ENCODE measurements around the gene PPM1H. TPM values are rescaled to one million over a fixed set of nuclear protein-coding genes. Genes with fewer than 3 reads are reported as not detected.

Gene PPM1H, protein sequence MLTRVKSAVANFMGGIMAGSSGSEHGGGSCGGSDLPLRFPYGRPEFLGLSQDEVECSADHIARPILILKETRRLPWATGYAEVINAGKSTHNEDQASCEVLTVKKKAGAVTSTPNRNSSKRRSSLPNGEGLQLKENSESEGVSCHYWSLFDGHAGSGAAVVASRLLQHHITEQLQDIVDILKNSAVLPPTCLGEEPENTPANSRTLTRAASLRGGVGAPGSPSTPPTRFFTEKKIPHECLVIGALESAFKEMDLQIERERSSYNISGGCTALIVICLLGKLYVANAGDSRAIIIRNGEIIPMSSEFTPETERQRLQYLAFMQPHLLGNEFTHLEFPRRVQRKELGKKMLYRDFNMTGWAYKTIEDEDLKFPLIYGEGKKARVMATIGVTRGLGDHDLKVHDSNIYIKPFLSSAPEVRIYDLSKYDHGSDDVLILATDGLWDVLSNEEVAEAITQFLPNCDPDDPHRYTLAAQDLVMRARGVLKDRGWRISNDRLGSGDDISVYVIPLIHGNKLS
- 1 to 10 TPM; 1.9 to 5.5 (median 3.4) TPM for total RNA-seq
- polyA plus RNA-seq = 1 to 10 TPM in 1 of 3 donors, under 1 TPM in 2; 0.81 to 1.8 (median 0.97) TPM
- long read RNA-seq, donor 1 = 0 reads
- long read RNA-seq, donor 2 = 0 reads
- long read RNA-seq, donor 3 = 0 reads
- long read RNA-seq, donor 4 = 0 reads
- long read RNA-seq, donor 5, full-length matches to known transcripts = 1 of 3 reads
- long read RNA-seq, donor 5, partial matches to known transcripts = 0 of 3 reads
- long read RNA-seq, donor 5, other reads (novel, unspliced or antisense) = 2 of 3 reads
- long read RNA-seq, donor 6, partial matches to known transcripts = 1 of 2 reads
- long read RNA-seq, donor 6, other reads (novel, unspliced or antisense) = 1 of 2 reads
- long read RNA-seq, donor 7 = 0 reads
- long read RNA-seq, donor 8, full-length matches to known transcripts = 1 of 1 reads
- long read RNA-seq, donor 8, partial matches to known transcripts = 0 of 1 reads
- long read RNA-seq, donor 8, other reads (novel, unspliced or antisense) = 0 of 1 reads
- long read RNA-seq, donor 9, full-length matches to known transcripts = 1 of 1 reads
- long read RNA-seq, donor 9, partial matches to known transcripts = 0 of 1 reads
- long read RNA-seq, donor 9, other reads (novel, unspliced or antisense) = 0 of 1 reads
- long read RNA-seq, donor 10 = 0 reads

DNA sequence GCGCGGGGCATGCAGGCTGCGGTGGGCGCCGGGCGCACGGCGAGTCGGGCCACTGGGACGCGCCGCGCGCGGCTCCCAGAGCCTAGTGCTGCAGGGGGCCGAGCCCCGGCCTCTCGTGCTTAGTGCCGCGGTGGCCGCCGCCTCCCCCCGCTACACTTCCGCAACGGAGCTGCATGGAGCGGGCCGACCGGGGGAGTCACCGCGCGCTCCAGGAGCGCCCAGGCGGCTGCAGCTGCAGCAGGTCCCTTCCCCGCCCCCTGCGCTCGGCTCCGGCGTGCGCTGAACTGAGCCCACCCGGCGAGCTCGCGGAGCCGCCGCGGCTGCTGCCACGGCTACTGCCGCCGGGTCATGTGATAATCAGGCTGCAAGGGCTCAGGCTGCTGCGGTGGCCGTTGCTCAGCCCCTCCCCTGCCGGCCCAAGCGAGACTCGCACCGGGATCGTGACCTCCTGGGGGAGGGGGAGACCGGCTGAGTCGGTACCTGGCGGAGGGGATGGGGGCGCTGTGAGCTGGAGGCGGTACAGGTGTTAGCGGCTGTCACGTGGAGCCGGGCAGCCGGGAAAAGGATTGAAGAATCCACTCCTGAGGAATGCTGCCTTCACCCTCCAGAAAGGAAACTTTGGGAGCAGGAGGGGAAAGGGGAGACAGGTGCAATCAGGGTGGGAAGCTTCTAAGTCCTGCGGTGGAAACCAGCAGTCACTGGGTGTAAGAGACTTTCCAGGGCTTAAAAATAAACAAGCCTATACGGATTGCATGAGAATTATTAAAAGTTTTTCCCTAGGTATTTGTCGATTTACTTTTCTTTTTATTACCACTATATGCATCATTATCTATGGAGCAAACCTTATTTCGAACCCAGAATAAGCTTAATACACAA lies at the start of gene PPM1H:
PPM1H (minus strand) TSS at position 352 of the 876 bp plus-strand sequence. CDS start 414 bp downstream, outside the sequence.
- H3K4me3 ChIP-seq = peak within 1 kb of the TSS; percentile 61 to 92 (median 87)
- no peaks in the 10 kb centered on the region for H3K27me3 ChIP-seq
- WGBS, 4 donors = 1 to 10% (median 2%) methylated on average over 9 to 69 of the region's 69 CpGs
- peak within 1 kb of the TSS in 2 of 5 donors; percentile 29 to 47 for H3K27ac ChIP-seq
- peak; percentile 23 to 57 (median 34) for TF ChIP-seq CTCF (IDR thresholded peaks at IDR 0.05)
- peak in 1 of 2 donors; percentile 23 for TF ChIP-seq POLR2A (IDR thresholded peaks at IDR 0.05)
- DNase-seq = peak; percentile 46 to 69 (median 61)
- intact Hi-C loops (cut with DNase I) = loop anchor here in 1 of 2 donors (10.0 kb wide), 1 partner anchor 120 kb away; no protein-coding TSS in a partner anchor
- no peaks in the 10 kb centered on the region for H3K9me3 ChIP-seq (replicated peaks in 1 of 3)
- peaks cover 7 to 12% of the 10 kb centered on the region in 2 donors for H3K4me1 ChIP-seq (replicated peaks in 1 of 2)
- no peaks in the 10 kb centered on the region for H3K36me3 ChIP-seq (replicated peaks in 1 of 2)

DNA sequence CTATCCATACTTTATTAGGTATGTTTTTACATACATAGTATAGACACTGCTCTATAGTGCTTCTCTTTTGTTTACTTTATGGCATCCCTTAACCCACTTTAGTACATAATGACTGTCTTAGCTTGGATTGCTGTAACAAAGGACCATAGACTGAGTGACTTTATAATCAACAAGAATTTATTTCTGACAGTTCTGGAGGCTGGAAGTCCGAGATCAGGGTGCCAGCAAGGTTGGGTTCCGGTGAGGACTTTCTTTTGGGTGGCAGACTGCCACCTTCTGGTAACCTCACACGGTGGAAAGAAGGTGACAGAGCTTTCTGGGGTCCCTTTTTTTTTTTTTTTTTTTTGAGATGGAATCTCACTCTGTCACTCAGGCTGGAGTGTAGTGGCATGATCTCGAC lies 48.6 kb upstream of the PPM1H start:
- 36 to 57% (median 52%) methylated on average over 4 of the region's 4 CpGs for WGBS, 4 donors
- intact Hi-C loops (cut with DNase I) = no loop called here
- Histone ChIP-seq H3K27me3 (no peaks in the 10 kb centered on the region), H3K27ac (no peak overlapping the region), H3K4me3 (no peak overlapping the region), H3K4me1 (replicated peaks in 1 of 2) (no peaks in the 10 kb centered on the region), H3K9me3 (replicated peaks in 1 of 3) (no peaks in the 10 kb centered on the region), H3K36me3 (replicated peaks in 1 of 2) (no peaks in the 10 kb centered on the region)
- no peak for DNase-seq
- TF ChIP-seq POLR2A (IDR thresholded peaks at IDR 0.05) (no peak), CTCF (IDR thresholded peaks at IDR 0.05) (no peak)

DNA sequence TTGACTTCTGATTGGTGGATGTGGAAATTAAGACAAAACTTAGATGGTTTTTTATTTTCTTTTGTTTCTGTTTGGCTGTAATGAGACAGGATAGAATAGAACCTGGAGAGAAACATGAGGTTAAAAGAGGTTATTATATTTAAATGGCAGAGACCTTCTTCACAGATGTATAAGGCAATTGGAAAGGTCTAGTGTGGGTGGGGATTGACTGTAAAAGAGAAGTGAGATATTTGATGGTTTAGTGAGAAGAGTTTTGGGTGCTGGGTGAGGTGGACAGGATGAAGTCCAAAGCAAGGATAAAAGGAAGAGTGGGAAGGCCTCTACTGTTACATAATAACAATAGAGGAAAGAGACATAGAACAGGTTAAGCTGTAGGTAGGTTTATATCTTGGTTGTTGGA lies 43.8 kb upstream of the PPM1H start:
- Histone ChIP-seq H3K27ac (no peak overlapping the region), H3K4me3 (no peak overlapping the region), H3K4me1 (replicated peaks in 1 of 2) (no peaks in the 10 kb centered on the region), H3K9me3 (replicated peaks in 1 of 3) (no peaks in the 10 kb centered on the region), H3K27me3 (no peaks in the 10 kb centered on the region), H3K36me3 (replicated peaks in 1 of 2) (no peaks in the 10 kb centered on the region)
- intact Hi-C loops (cut with DNase I) = no loop called here
- no peak for DNase-seq
- TF ChIP-seq POLR2A (IDR thresholded peaks at IDR 0.05) (no peak), CTCF (IDR thresholded peaks at IDR 0.05) (no peak)

Data from adrenal gland (tissue), 19 donors.